Calu3 (cell line): Measurements from ENCODE around the gene DHRS7. TPM values are rescaled to one million over a fixed set of nuclear protein-coding genes. Genes with fewer than 3 reads are reported as not detected.

Source experiments
- BruUV-seq: library from RNA; stranded (reverse); fragments of 400-500 nt; replicated peaks from 2 replicates; lab custom pipeline; 2021; lab: Mats Ljungman, UMichigan
- CTCF ChIA-PET: fragments of 300-600 bp; sonication (Branson Sonifier 250); formaldehyde crosslinking; loops from one replicate; lab custom pipeline; 2022; ENCODE audit warnings: antibody characterized with exemption; lab: Charles Lee
- DNase-seq: peaks from one replicate; pipeline ENCODE4 v3.0.0; 2022
- H3K27ac Mint-ChIP-seq: one replicate; pipeline ENCODE4 v1.8.0; 2022; ENCODE audit warnings: mixed read lengths; ENCODE audit not compliant: unreplicated experiment
- H3K27me3 Mint-ChIP-seq: one replicate; pipeline ENCODE4 v1.8.0; 2022; ENCODE audit warnings: mixed read lengths; ENCODE audit not compliant: unreplicated experiment
- H3K36me3 Mint-ChIP-seq: one replicate; pipeline ENCODE4 v1.8.0; 2022; ENCODE audit warnings: mild to moderate bottlenecking, moderate library complexity, mixed read lengths; ENCODE audit not compliant: insufficient read depth, unreplicated experiment
- H3K4me1 Mint-ChIP-seq: one replicate; pipeline ENCODE4 v1.8.0; 2022; ENCODE audit warnings: mild to moderate bottlenecking, low read depth, mixed read lengths; ENCODE audit not compliant: unreplicated experiment
- H3K4me3 Mint-ChIP-seq: one replicate; pipeline ENCODE4 v1.8.0; 2022; ENCODE audit warnings: mild to moderate bottlenecking, low read depth, moderate library complexity, mixed read lengths; ENCODE audit not compliant: unreplicated experiment
- H3K9me3 Mint-ChIP-seq: one replicate; pipeline ENCODE4 v1.8.0; 2022; ENCODE audit warnings: low read depth, mixed read lengths; ENCODE audit not compliant: unreplicated experiment
- intact Hi-C: fragments of 100-400 bp; cut with micrococcal nuclease; formaldehyde crosslinking; loops from one replicate; pipeline ENCODE4 v1.10.0; 2022; ENCODE audit not compliant: unreplicated experiment
- total RNA-seq: library from RNA; stranded (reverse); gene quantifications from 2 replicates; pipeline ENCODE4 v1.2.3, GENCODE V29; 2022
- TF ChIP-seq, protein P1 (sequence below): fragments of 200-600 bp; IDR thresholded peaks from one replicate; pipeline ENCODE4 v1.8.0; 2022; ENCODE audit warnings: antibody characterized with exemption; ENCODE audit not compliant: unreplicated experiment

Gene DHRS7
- total RNA-seq, 1 experiment from 2014 or later = 34.9 TPM

DNA sequence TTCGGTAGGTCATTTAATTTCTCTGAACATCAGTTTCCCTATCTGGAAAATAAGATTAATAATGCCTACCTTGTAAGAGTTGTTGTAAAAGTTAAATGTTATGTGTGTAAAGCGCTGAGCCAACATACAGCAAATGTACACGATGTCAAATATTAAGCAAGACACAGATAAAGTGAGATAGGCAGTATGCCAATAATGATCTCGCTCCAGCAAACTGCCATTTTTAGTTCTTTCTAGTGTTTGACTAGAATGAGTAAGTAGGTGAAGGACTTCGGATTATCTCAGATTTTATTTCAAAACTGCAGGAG, 840 bp downstream of the DHRS7 start:
- DNase-seq = no peak
- H3K9me3 Mint-ChIP-seq = no peaks in the 10 kb centered on the region
- peak overlapping the region; percentile 92 for H3K4me3 Mint-ChIP-seq
- peaks cover 13% of the 10 kb centered on the region for H3K36me3 Mint-ChIP-seq
- BruUV-seq = no TSS peak
- CTCF ChIA-PET = no interaction called here
- intact Hi-C loops = loop anchor here (5.0 kb wide), 1 partner anchor 102 kb away; no protein-coding TSS in a partner anchor
- no peaks in the 10 kb centered on the region for H3K27me3 Mint-ChIP-seq
- TF ChIP-seq, protein P1, sequence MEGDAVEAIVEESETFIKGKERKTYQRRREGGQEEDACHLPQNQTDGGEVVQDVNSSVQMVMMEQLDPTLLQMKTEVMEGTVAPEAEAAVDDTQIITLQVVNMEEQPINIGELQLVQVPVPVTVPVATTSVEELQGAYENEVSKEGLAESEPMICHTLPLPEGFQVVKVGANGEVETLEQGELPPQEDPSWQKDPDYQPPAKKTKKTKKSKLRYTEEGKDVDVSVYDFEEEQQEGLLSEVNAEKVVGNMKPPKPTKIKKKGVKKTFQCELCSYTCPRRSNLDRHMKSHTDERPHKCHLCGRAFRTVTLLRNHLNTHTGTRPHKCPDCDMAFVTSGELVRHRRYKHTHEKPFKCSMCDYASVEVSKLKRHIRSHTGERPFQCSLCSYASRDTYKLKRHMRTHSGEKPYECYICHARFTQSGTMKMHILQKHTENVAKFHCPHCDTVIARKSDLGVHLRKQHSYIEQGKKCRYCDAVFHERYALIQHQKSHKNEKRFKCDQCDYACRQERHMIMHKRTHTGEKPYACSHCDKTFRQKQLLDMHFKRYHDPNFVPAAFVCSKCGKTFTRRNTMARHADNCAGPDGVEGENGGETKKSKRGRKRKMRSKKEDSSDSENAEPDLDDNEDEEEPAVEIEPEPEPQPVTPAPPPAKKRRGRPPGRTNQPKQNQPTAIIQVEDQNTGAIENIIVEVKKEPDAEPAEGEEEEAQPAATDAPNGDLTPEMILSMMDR = no peak
- H3K27ac Mint-ChIP-seq = peak overlapping the region; percentile 75
- peaks cover 9% of the 10 kb centered on the region for H3K4me1 Mint-ChIP-seq

DNA sequence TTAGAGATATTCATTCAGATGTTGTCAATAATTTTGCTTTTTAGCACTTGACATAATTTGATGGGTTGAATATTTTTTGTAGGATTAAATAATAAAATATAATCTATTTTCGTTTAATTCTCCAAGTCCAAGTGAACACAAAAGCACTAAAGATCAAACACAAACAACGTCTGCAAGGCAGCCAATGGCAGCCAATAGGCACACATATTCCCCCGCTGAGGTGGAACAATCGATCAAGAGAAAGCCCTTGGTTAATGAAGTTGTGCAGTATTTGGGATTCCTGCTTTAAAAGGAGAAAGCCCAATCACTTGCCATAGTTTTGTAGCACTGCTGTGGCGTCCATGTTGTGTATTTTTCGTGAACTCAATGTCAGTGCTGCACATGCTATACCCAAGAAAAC, 1.5 kb downstream of the DHRS7 start:
- CTCF ChIA-PET = no interaction called here
- Mint-ChIP-seq H3K27ac (no peak overlapping the region), H3K4me1 (peaks cover 9% of the 10 kb centered on the region), H3K36me3 (peaks cover 13% of the 10 kb centered on the region), H3K27me3 (no peaks in the 10 kb centered on the region), H3K4me3 (peak overlapping the region; percentile 92), H3K9me3 (no peaks in the 10 kb centered on the region)
- no peak for DNase-seq
- TF ChIP-seq, protein P1 = no peak
- TSS peak; percentile 58 for BruUV-seq
- intact Hi-C loops = loop anchor here (5.0 kb wide), 1 partner anchor 101 kb away; no protein-coding TSS in a partner anchor

DNA sequence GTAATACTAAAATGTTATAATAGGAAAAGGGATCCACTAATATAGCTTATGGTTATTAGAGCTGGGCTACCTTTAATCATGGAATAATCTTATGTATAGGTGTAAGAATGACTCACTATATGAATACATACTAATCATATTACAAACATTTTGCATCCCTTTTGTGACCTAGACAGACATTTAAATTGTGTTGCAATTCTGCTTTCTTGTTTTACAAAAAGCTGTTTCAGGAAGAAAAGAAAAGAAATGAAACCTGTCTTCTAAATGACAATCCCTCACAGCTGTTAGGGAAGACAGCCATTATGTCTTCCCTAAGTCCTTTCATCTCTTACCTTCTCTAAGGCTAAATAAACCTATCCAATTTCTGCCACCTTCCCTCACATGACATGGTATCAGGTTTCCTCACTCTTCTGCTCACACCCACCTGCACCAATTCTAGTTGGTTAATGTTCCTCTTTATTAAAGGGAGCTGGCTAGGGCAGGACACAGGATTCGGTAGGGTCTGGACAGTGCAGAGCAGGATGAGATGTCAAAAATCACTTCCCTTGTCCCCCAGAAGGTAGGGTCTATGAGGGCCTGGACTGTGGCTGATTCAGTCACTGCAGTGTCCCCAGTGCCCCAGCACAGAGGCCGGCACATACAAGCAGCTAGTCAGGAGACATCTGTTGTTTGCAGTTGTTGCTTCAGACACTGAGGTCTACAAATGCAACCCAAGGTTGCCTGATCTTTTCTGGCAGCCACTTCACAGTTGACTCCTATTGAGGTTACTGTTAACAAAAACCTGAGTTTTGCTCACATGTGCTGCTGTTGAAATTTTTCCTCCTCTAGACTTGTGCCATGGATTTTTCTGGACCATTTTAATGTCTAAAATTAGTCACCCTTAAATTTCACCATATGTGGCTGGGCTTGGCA, 3.7 kb downstream of the DHRS7 start:
- TF ChIP-seq, protein P1 = no peak
- Mint-ChIP-seq H3K27me3 (no peaks in the 10 kb centered on the region), H3K27ac (no peak overlapping the region), H3K4me1 (peaks cover 9% of the 10 kb centered on the region), H3K36me3 (peaks cover 13% of the 10 kb centered on the region), H3K4me3 (no peak overlapping the region), H3K9me3 (no peaks in the 10 kb centered on the region)
- BruUV-seq = no TSS peak
- no peak for DNase-seq
- CTCF ChIA-PET = interaction anchor here (1.6 kb wide), 1 partner anchor 10 kb away, joined by 5 read pairs; no protein-coding TSS in a partner anchor
- intact Hi-C loops = loop anchor here (5.0 kb wide), 1 partner anchor 99 kb away; no protein-coding TSS in a partner anchor

DNA sequence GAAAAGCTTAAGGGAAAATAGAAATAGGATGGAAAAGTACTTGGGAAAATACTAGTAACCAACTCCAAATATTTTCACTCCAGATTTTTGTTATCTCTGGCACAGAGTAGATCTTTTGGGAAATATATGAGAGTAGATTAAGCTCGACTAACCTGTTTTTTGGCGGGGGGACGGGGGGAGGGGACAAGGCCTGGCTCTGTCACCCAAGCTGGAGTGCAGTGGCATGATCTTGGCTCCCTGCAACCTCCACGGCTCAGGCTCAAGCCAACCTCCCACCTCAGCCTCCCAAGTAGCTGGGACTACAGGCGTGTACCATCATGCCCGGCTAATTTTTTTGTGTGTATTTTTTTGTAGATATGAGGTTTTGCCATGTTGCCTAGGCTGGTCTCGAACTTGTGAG, 4.8 kb downstream of the DHRS7 start:
- Mint-ChIP-seq H3K4me3 (no peak overlapping the region), H3K27ac (no peak overlapping the region)
- CTCF ChIA-PET = interaction anchor here (0.7 to 1.6 kb wide), 2 partner anchors 9 to 1779 kb away, joined by 4 to 5 read pairs; no protein-coding TSS in a partner anchor

More for the DNA sequence above, 4.8 kb downstream of the DHRS7 start:
- Mint-ChIP-seq H3K9me3 (no peaks in the 10 kb centered on the region), H3K4me1 (peaks cover 9% of the 10 kb centered on the region), H3K36me3 (peaks cover 13% of the 10 kb centered on the region), H3K27me3 (no peaks in the 10 kb centered on the region)
- intact Hi-C loops = loop anchor here (5.0 kb wide), 1 partner anchor 98 kb away; no protein-coding TSS in a partner anchor
- BruUV-seq = no TSS peak
- DNase-seq = no peak
- TF ChIP-seq, protein P1 = no peak
